ENCODE measurements around the gene INTS3.

DNA sequence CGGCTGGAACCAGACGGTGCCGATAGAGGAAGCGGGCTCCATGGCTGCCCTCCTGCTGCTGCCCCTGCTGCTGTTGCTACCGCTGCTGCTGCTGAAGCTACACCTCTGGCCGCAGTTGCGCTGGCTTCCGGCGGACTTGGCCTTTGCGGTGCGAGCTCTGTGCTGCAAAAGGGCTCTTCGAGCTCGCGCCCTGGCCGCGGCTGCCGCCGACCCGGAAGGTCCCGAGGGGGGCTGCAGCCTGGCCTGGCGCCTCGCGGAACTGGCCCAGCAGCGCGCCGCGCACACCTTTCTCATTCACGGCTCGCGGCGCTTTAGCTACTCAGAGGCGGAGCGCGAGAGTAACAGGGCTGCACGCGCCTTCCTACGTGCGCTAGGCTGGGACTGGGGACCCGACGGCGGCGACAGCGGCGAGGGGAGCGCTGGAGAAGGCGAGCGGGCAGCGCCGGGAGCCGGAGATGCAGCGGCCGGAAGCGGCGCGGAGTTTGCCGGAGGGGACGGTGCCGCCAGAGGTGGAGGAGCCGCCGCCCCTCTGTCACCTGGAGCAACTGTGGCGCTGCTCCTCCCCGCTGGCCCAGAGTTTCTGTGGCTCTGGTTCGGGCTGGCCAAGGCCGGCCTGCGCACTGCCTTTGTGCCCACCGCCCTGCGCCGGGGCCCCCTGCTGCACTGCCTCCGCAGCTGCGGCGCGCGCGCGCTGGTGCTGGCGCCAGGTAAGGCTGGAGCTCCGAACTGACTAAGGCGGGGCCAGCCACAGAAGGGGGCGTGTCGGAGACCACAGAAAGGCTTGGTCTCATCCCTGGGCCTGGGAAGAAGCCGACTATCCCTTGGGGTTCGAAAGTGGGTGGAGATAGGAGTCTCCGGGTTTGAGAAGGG, 47.8 kb downstream of the INTS3 start:
- TF ChIP-seq, protein P1, sequence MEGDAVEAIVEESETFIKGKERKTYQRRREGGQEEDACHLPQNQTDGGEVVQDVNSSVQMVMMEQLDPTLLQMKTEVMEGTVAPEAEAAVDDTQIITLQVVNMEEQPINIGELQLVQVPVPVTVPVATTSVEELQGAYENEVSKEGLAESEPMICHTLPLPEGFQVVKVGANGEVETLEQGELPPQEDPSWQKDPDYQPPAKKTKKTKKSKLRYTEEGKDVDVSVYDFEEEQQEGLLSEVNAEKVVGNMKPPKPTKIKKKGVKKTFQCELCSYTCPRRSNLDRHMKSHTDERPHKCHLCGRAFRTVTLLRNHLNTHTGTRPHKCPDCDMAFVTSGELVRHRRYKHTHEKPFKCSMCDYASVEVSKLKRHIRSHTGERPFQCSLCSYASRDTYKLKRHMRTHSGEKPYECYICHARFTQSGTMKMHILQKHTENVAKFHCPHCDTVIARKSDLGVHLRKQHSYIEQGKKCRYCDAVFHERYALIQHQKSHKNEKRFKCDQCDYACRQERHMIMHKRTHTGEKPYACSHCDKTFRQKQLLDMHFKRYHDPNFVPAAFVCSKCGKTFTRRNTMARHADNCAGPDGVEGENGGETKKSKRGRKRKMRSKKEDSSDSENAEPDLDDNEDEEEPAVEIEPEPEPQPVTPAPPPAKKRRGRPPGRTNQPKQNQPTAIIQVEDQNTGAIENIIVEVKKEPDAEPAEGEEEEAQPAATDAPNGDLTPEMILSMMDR (IDR thresholded peaks at IDR 0.05) = peak in 2 of 4 experiments; percentile 21 to 27
- TF ChIP-seq POLR2AphosphoS5 (IDR thresholded peaks at IDR 0.05) (no peak), EP300 (IDR thresholded peaks at IDR 0.05) (no peak), POLR2A (IDR thresholded peaks at IDR 0.05) (peak; percentile 23 to 27)

All from gastroesophageal sphincter (tissue), 3 donors.